ENCODE data around the gene TEKT2. TPM values are rescaled to one million over a fixed set of nuclear protein-coding genes. Genes with fewer than 3 reads are reported as not detected.

The TEKT2 gene
- total RNA-seq, 4 donors from 2014 or later = not detected

DNA sequence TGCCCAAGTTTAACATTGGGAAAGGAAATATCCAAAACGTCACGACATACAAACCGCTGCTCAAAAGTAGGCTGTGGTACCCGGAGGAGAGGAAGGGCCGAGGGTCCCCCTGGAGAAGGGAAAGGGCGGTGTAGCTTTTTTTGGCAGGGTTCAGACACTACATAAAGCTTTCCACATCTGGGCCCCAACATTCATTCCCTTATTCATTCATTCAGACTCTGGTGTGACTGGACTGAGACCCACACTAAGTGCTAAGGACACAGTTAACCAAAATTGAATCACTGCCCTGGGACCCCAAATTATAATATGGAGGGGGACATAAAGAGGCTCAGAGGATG, 51.4 kb downstream of the TEKT2 start:
- TF ChIP-seq, protein P1, sequence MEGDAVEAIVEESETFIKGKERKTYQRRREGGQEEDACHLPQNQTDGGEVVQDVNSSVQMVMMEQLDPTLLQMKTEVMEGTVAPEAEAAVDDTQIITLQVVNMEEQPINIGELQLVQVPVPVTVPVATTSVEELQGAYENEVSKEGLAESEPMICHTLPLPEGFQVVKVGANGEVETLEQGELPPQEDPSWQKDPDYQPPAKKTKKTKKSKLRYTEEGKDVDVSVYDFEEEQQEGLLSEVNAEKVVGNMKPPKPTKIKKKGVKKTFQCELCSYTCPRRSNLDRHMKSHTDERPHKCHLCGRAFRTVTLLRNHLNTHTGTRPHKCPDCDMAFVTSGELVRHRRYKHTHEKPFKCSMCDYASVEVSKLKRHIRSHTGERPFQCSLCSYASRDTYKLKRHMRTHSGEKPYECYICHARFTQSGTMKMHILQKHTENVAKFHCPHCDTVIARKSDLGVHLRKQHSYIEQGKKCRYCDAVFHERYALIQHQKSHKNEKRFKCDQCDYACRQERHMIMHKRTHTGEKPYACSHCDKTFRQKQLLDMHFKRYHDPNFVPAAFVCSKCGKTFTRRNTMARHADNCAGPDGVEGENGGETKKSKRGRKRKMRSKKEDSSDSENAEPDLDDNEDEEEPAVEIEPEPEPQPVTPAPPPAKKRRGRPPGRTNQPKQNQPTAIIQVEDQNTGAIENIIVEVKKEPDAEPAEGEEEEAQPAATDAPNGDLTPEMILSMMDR (IDR thresholded peaks at IDR 0.05 in 4 of 5, conservative IDR thresholded peaks at IDR 0.05 in 1 of 5) = no peak
- no peak for TF ChIP-seq POLR2A (IDR thresholded peaks at IDR 0.05)
- H3K27ac ChIP-seq = peak overlapping the region in 2 of 4 donors; percentile 74
- in situ Hi-C loops (cut with MboI; ENCODE audit: low sequenced_read_pairs in 4 of 4) (no loop called here), intact Hi-C loops (cut with DNase I; ENCODE audit: low total_unique reads) (loop anchor here (2.0 kb wide), 1 partner anchor 36 kb away; no protein-coding TSS in a partner anchor)
- no peaks in the 10 kb centered on the region for H3K9me3 ChIP-seq
- no peak overlapping the region for H3K4me3 ChIP-seq
- ATAC-seq (no peak), DNase-seq (no peak)
- no peaks in the 10 kb centered on the region for H3K27me3 ChIP-seq
- H3K36me3 ChIP-seq = peaks cover 0 to 36% of the 10 kb centered on the region in 2 donors
- peaks cover 22 to 43% of the 10 kb centered on the region in 2 donors for H3K4me1 ChIP-seq

DNA sequence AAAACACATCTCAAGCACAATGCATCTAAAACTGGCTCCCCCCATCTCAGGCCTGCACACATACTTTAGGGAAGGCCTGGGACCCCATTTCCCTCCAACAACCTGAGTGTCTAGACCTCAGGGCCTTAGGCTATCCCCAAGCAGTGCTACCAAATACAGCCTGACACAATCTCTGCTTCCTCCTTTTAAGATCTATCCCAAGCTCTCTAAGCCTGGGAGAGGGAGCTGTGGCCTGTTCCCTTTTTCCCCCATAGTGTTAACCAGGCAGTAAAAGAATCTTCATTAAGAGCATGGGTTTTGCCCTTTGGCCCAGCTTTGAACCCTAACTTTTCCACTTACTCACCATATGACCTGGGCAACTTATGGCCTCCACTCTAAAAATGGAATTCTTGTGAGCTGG, 51.9 kb downstream of the TEKT2 start:
- peak overlapping the region; percentile 43 to 74 (median 64) for H3K27ac ChIP-seq
- intact Hi-C loops (cut with DNase I; ENCODE audit: low total_unique reads) = loop anchor here (2.0 kb wide), 1 partner anchor 37 kb away; no protein-coding TSS in a partner anchor
- no peak for ATAC-seq
- no peak overlapping the region for H3K4me3 ChIP-seq
- no peaks in the 10 kb centered on the region for H3K27me3 ChIP-seq
- peaks cover 0 to 36% of the 10 kb centered on the region in 2 donors for H3K36me3 ChIP-seq
- no peak for TF ChIP-seq POLR2A (IDR thresholded peaks at IDR 0.05)
- TF ChIP-seq, protein P1 (IDR thresholded peaks at IDR 0.05 in 4 of 5, conservative IDR thresholded peaks at IDR 0.05 in 1 of 5) = no peak
- in situ Hi-C loops (cut with MboI; ENCODE audit: low sequenced_read_pairs in 4 of 4) = no loop called here
- H3K9me3 ChIP-seq = no peaks in the 10 kb centered on the region
- peaks cover 23 to 47% of the 10 kb centered on the region in 2 donors for H3K4me1 ChIP-seq
- DNase-seq = no peak

- Histone ChIP-seq H3K36me3 (peaks cover 0 to 36% of the 10 kb centered on the region in 2 donors), H3K9me3 (no peaks in the 10 kb centered on the region), H3K27me3 (no peaks in the 10 kb centered on the region), H3K4me1 (peaks cover 23 to 47% of the 10 kb centered on the region in 2 donors), H3K27ac (peak overlapping the region; percentile 43 to 74 (median 64)), H3K4me3 (no peak overlapping the region)
- DNase-seq (peak in 1 of 2 donors; percentile 62), ATAC-seq (peak; percentile 83 to 89)
- in situ Hi-C loops (cut with MboI; ENCODE audit: low sequenced_read_pairs in 4 of 4) (no loop called here), intact Hi-C loops (cut with DNase I; ENCODE audit: low total_unique reads) (no loop called here)
- TF ChIP-seq POLR2A (IDR thresholded peaks at IDR 0.05) = no peak
- TF ChIP-seq, protein P1 (IDR thresholded peaks at IDR 0.05 in 4 of 5, conservative IDR thresholded peaks at IDR 0.05 in 1 of 5) = no peak
Measured at GRCh38 chr1:36136535-36136934, 52.6 kb downstream of the TEKT2 start.

DNA sequence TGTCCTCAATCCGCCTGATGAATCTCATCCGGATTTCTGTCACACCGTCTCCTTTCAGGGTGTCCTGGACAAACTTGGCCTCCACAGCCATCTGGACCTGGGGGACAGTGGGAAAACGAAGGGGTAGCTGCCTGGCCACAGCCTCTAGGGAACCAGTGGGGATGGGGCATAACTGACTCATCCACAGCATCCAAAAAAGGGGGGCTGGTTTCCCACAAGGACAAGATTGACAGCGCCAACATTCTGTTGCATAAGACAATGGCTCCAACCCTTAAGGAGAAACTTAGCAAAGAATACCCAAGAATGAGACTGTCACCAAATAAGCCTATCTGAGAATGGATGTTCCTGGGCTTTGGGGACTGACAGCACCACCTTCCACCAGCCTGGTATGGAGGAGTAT, 53.3 kb downstream of the TEKT2 start:
- H3K36me3 ChIP-seq = peaks cover 0 to 36% of the 10 kb centered on the region in 2 donors
- ATAC-seq = peak in 1 of 2 donors; percentile 12
- no peak for TF ChIP-seq POLR2A (IDR thresholded peaks at IDR 0.05)
- TF ChIP-seq, protein P1 (IDR thresholded peaks at IDR 0.05 in 4 of 5, conservative IDR thresholded peaks at IDR 0.05 in 1 of 5) = no peak
- H3K4me1 ChIP-seq = peaks cover 25 to 52% of the 10 kb centered on the region in 2 donors
- H3K9me3 ChIP-seq = no peaks in the 10 kb centered on the region
- intact Hi-C loops (cut with DNase I; ENCODE audit: low total_unique reads) = no loop called here
- no peak overlapping the region for H3K4me3 ChIP-seq
- H3K27ac ChIP-seq = peak overlapping the region; percentile 43 to 74 (median 64)
- no peaks in the 10 kb centered on the region for H3K27me3 ChIP-seq
- in situ Hi-C loops (cut with MboI; ENCODE audit: low sequenced_read_pairs in 4 of 4) = no loop called here
- DNase-seq = no peak

GRCh38 chr1:36137776-36138175, 53.9 kb downstream of the TEKT2 start:
- peak overlapping the region in 1 of 4 donors; percentile 15 for H3K27ac ChIP-seq
- DNase-seq = no peak

More at GRCh38 chr1:36137776-36138175, 53.9 kb downstream of the TEKT2 start:
- no peak overlapping the region for H3K4me3 ChIP-seq
- H3K9me3 ChIP-seq = no peaks in the 10 kb centered on the region
- H3K27me3 ChIP-seq = no peaks in the 10 kb centered on the region
- ATAC-seq = no peak
- TF ChIP-seq POLR2A (IDR thresholded peaks at IDR 0.05) = no peak
- TF ChIP-seq, protein P1 (IDR thresholded peaks at IDR 0.05 in 4 of 5, conservative IDR thresholded peaks at IDR 0.05 in 1 of 5) = no peak
- intact Hi-C loops (cut with DNase I; ENCODE audit: low total_unique reads) = no loop called here
- peaks cover 28 to 58% of the 10 kb centered on the region in 2 donors for H3K4me1 ChIP-seq
- in situ Hi-C loops (cut with MboI; ENCODE audit: low sequenced_read_pairs in 4 of 4) = no loop called here
- peaks cover 0 to 36% of the 10 kb centered on the region in 2 donors for H3K36me3 ChIP-seq

Measured in gastrocnemius medialis (tissue), 4 donors.